SU-DHL-6 (cell line): ENCODE results near the gene MYO1F.
A peak's percentile ranks its signal among the peaks of the same experiment; 100 is the strongest.
"Not testable (repeated sequence)": the region's sequence is repeated elsewhere in the genome, so short reads cannot be mapped to it uniquely, and the experiment has no call there.

Source experiments
- H2AFZ ChIP-seq: fragments of 200-600 bp; sonication (generic); 2 replicates; pipeline ENCODE4 v1.6.1; 2014; ENCODE audit warnings: low read depth, mild to moderate bottlenecking, moderate library complexity, mixed read lengths, antibody characterized with exemption, low read length; ENCODE audit not compliant: severe bottlenecking
- H3F3A ChIP-seq: fragments of 200-600 bp; shearing (Covaris generic); 2 replicates; pipeline ENCODE4 v1.6.0; 2016; ENCODE audit warnings: antibody characterized with exemption, mild to moderate bottlenecking; ENCODE audit not compliant: insufficient read depth
- H3K27ac ChIP-seq: fragments of 200-600 bp; sonication (generic); 2 replicates; pipeline ENCODE4 v1.5.1; 2016; ENCODE audit warnings: low read depth, mild to moderate bottlenecking, low read length, moderate library complexity, mixed read lengths
- H3K27me3 ChIP-seq: fragments of 200-600 bp; sonication (generic), shearing (Covaris generic); 2 replicates; pipeline ENCODE4 v1.6.0; 2014; ENCODE audit warnings: mild to moderate bottlenecking, low read length
- H3K36me3 ChIP-seq: fragments of 200-600 bp; sonication (generic); 2 replicates; pipeline ENCODE4 v1.6.1; 2014; ENCODE audit warnings: mild to moderate bottlenecking, low read length, mixed read lengths
- H3K4me2 ChIP-seq: fragments of 300-600, 200-600 bp; shearing (Covaris generic), sonication (generic); 2 replicates; pipeline ENCODE4 v1.6.0; 2014; ENCODE audit warnings: low read length, low read depth, mild to moderate bottlenecking; ENCODE audit not compliant: poor library complexity, severe bottlenecking
- H3K4me3 ChIP-seq: fragments of 200-600 bp; sonication (generic); 2 replicates; pipeline ENCODE4 v1.5.1; 2014; ENCODE audit warnings: antibody characterized with exemption, low read length, mild to moderate bottlenecking, mixed read lengths; ENCODE audit not compliant: insufficient read depth, poor library complexity, severe bottlenecking
- H3K79me2 ChIP-seq: fragments of 200-600 bp; sonication (generic); 2 replicates; pipeline ENCODE4 v1.6.1; 2014; ENCODE audit warnings: mild to moderate bottlenecking, low read length, moderate library complexity; ENCODE audit not compliant: insufficient read depth
- H3K9ac ChIP-seq: fragments of 200-600 bp; sonication (generic); 2 replicates; pipeline ENCODE4 v1.7.0; 2014; ENCODE audit warnings: mild to moderate bottlenecking, low read length
- H3K9me2 ChIP-seq: fragments of 200-600 bp; sonication (generic); replicated peaks from 2 replicates; pipeline ENCODE4 v1.6.1; 2014; ENCODE audit warnings: low read length; ENCODE audit not compliant: insufficient read depth
- H3K9me3 ChIP-seq: fragments of 200-600 bp; sonication (generic); 2 replicates; pipeline ENCODE4 v1.6.1; 2014; ENCODE audit warnings: low read length, mixed read lengths; ENCODE audit not compliant: insufficient read depth
- H4K20me1 ChIP-seq: fragments of 200-600 bp; sonication (generic); 2 replicates; pipeline ENCODE4 v1.6.1; 2014; ENCODE audit warnings: low read depth, mild to moderate bottlenecking, antibody characterized with exemption, low read length, moderate library complexity, mixed read lengths
- CTCF ChIP-seq: fragments of 200-600 bp; sonication (generic); IDR thresholded peaks from one replicate; pipeline ENCODE4 v1.5.1; 2017; ENCODE audit warnings: antibody characterized with exemption, mild to moderate bottlenecking, low read length, moderate library complexity; ENCODE audit not compliant: insufficient read depth, poor library complexity, severe bottlenecking
- EZH2phosphoT487 ChIP-seq: fragments of 200-600 bp; sonication (generic), shearing (Covaris generic); conservative IDR thresholded peaks from 2 replicates; pipeline ENCODE4 v1.6.1; 2018; ENCODE audit warnings: mild to moderate bottlenecking, antibody characterized with exemption, low read length, moderate library complexity, mixed read lengths

The MYO1F gene

GRCh38 chr19:8617984-8618383 is 40.7 kb upstream of the MYO1F start:
- no peak for TF ChIP-seq CTCF
- no peak for TF ChIP-seq EZH2phosphoT487
- H2AFZ ChIP-seq: no peak overlapping the region
- H4K20me1 ChIP-seq: no peaks in the 10 kb centered on the region
- no peaks in the 10 kb centered on the region for H3K36me3 ChIP-seq
- no peak overlapping the region for H3K27ac ChIP-seq
- no peaks in the 10 kb centered on the region for H3K27me3 ChIP-seq
- no peaks in the 10 kb centered on the region for H3K9me3 ChIP-seq
- no peak overlapping the region for H3K9ac ChIP-seq
- no peak overlapping the region for H3K4me3 ChIP-seq
- no peaks in the 10 kb centered on the region for H3K79me2 ChIP-seq
- H3K9me2 ChIP-seq: no peaks in the 10 kb centered on the region
- no peak overlapping the region for H3K4me2 ChIP-seq
- H3F3A ChIP-seq: no peaks in the 10 kb centered on the region

DNA sequence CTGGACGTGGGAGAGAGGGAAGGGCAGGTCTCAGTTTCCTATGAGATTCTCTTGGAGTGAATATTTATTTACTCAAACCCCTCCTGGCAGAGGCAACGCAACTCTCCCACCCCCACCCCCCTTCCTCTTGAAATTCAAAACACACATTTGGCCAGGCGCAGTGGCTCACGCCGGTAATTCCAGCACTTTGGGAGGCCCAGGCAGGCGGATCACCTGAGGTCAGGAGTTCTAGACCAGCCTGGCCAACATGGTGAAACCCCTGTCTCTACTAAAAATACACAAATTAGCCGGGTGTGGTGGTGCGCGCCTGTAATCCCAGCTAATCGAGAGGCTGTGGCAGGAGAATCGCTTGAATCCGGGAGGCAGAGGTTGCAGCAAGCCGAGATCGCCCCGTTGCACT is 40.1 kb upstream of the MYO1F start:
- not testable (repeated sequence) for H3K27me3 ChIP-seq, H3K4me3 ChIP-seq, H2AFZ ChIP-seq, H3K36me3 ChIP-seq, H3K79me2 ChIP-seq, H4K20me1 ChIP-seq, H3K9ac ChIP-seq, H3K4me2 ChIP-seq, H3K27ac ChIP-seq, H3K9me3 ChIP-seq, H3K9me2 ChIP-seq, H3F3A ChIP-seq

GRCh38 chr19:8616861-8617260 is 39.6 kb upstream of the MYO1F start:
- no peaks in the 10 kb centered on the region for H3F3A ChIP-seq
- no peaks in the 10 kb centered on the region for H4K20me1 ChIP-seq
- no peak overlapping the region for H2AFZ ChIP-seq
- H3K36me3 ChIP-seq: no peaks in the 10 kb centered on the region
- H3K4me2 ChIP-seq: no peak overlapping the region
- no peak overlapping the region for H3K27ac ChIP-seq
- H3K9ac ChIP-seq: no peak overlapping the region
- H3K9me2 ChIP-seq: no peaks in the 10 kb centered on the region
- no peak overlapping the region for H3K4me3 ChIP-seq
- H3K27me3 ChIP-seq: no peaks in the 10 kb centered on the region
- H3K9me3 ChIP-seq: no peaks in the 10 kb centered on the region
- TF ChIP-seq CTCF: no peak
- TF ChIP-seq EZH2phosphoT487: no peak
- H3K79me2 ChIP-seq: no peaks in the 10 kb centered on the region

- no peaks in the 10 kb centered on the region for H3K9me3 ChIP-seq
- H3K4me2 ChIP-seq: no peak overlapping the region
- H3K9ac ChIP-seq: no peak overlapping the region
- no peak overlapping the region for H2AFZ ChIP-seq
- no peaks in the 10 kb centered on the region for H3K79me2 ChIP-seq
- no peak overlapping the region for H3K4me3 ChIP-seq
- no peaks in the 10 kb centered on the region for H3K27me3 ChIP-seq
- no peaks in the 10 kb centered on the region for H3F3A ChIP-seq
- H4K20me1 ChIP-seq: no peaks in the 10 kb centered on the region
- no peaks in the 10 kb centered on the region for H3K36me3 ChIP-seq
- H3K27ac ChIP-seq: no peak overlapping the region
- no peaks in the 10 kb centered on the region for H3K9me2 ChIP-seq
- TF ChIP-seq CTCF: peak; percentile 84
- TF ChIP-seq EZH2phosphoT487: no peak
These were observed 38.8 kb upstream of the MYO1F start for GRCh38 chr19:8615813-8616596.
